Suprapubic skin (tissue), 3 donors: ENCODE data around the gene LEF1.

Experiments used
- CTCF ChIP-seq, 2 donors: fragments of 200-600 bp in 1 of 2; fragments of 450-650 bp in 1 of 2; sonication (generic) in 1 of 2; IDR thresholded peaks; one replicate each; pipeline ENCODE4 v1.5.1; 2016 to 2019; ENCODE audit warnings: antibody characterized with exemption in 2 of 2, mild to moderate bottlenecking in 1 of 2, moderate library complexity in 1 of 2
- POLR2AphosphoS5 ChIP-seq, 3 donors: sonication (generic); formaldehyde crosslinking; IDR thresholded peaks; one replicate each; pipeline ENCODE4 v1.6.1; 2017; ENCODE audit warnings: antibody characterized with exemption in 3 of 3

GRCh38 chr4:108058685-108059440 lies 109.9 kb downstream of the LEF1 start:
- no peak for TF ChIP-seq CTCF (IDR thresholded peaks at IDR 0.05)
- TF ChIP-seq POLR2AphosphoS5 (IDR thresholded peaks at IDR 0.05) = no peak
